AG09309 (cell line): ENCODE measurements around the gene ZNF324.

Experiments used
- DNase-seq: peaks from one replicate; pipeline ENCODE4 v3.0.0-alpha.2; 2010; ENCODE audit warnings: low read depth
- H3K4me3 ChIP-seq: 2 replicates; pipeline ENCODE4 v1.5.1; 2011; ENCODE audit warnings: mild to moderate bottlenecking, low read depth, low read length, moderate library complexity; ENCODE audit not compliant: control insufficient read depth
- TF ChIP-seq, protein P1 (sequence below): IDR thresholded peaks from 2 replicates; pipeline ENCODE4 v1.5.1; 2011; ENCODE audit warnings: mild to moderate bottlenecking, low read depth, low read length, inconsistent platforms; ENCODE audit not compliant: insufficient read depth, control insufficient read depth; ENCODE audit errors: missing control alignments

Gene ZNF324

DNA sequence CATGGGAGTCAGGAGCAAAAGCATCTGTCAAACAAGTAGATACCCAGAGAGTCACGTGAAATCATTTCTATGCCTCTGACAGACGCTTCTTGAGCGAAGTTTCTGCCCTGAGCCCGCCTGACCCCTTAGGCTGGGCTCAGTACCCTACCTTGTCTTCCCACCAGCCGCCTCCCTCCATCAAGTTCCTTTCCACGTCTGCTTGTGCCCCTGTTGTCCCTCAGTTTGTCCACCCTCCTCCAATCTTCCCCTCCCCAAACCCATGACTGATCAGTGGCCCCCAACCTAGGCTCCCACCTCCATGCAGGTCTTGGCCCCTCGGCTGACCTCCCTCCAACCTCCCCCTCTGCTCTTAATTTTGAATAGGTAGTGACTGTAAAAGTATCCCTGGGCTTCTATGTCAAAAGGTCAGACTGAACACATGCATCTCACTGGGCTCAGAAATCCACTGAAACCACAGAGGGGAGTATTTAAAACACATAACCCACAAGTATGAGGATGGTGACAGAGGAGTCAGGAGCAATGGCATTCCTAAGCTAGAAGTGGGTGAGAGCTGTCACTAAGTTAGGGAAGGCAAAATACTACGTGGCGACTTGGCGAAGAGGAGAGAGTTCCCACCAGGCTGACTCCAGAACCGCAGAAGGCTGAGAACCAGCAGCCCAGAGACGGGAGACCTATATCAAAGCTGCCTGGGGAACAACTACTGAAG, 7.6 kb downstream of the ZNF324 start:
- TF ChIP-seq, protein P1, sequence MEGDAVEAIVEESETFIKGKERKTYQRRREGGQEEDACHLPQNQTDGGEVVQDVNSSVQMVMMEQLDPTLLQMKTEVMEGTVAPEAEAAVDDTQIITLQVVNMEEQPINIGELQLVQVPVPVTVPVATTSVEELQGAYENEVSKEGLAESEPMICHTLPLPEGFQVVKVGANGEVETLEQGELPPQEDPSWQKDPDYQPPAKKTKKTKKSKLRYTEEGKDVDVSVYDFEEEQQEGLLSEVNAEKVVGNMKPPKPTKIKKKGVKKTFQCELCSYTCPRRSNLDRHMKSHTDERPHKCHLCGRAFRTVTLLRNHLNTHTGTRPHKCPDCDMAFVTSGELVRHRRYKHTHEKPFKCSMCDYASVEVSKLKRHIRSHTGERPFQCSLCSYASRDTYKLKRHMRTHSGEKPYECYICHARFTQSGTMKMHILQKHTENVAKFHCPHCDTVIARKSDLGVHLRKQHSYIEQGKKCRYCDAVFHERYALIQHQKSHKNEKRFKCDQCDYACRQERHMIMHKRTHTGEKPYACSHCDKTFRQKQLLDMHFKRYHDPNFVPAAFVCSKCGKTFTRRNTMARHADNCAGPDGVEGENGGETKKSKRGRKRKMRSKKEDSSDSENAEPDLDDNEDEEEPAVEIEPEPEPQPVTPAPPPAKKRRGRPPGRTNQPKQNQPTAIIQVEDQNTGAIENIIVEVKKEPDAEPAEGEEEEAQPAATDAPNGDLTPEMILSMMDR, result no peak
- H3K4me3 ChIP-seq, result no peak overlapping the region
- DNase-seq, result no peak

GRCh38 chr19:58474997-58475713, 8.3 kb downstream of the ZNF324 start:
- H3K4me3 ChIP-seq, result peak overlapping the region; percentile 71
- DNase-seq, result no peak

DNA sequence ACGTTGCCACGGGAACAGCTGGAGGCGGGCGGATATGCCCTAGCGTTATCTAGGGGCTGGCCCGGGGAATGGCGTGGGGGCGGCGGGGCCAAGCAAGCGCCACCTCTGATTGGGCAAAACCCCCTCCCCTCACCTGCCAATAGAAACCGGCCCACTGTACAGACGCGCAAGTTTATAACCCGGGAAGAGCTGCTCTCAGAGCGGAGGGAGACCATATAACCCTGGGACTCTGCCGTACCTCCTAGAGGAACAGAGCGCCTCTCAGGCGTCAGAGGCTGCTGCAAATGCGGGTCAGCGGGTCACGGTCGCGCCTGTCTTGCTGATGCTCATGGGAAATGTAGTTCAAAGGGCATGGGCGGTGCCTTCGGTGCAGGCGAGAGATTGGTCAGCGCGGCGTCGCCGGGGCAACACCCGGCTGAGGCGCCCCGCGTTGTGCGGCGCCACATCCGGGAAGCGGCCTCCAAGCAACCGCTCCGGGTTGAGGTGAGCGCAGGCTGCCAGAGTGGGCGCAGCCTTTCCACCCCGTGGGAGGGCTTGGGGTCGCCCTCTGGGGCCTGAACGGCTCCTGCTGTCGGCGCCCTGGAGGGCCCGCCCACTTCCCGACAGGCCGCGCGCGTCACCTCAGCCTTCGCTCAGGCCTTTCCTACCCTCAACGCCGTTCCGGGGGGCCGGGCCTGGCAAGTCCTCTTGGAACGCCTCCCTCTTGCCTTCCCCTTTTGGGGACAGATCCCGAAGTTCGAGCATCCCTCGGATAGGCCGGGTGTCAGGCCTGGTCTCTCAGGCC, 9.0 kb downstream of the ZNF324 start, which contains the start of gene ZNF446:
TSS of gene ZNF446 (plus strand) at position 639 of the 784 bp plus-strand sequence. CDS start 867 bp downstream, outside the sequence.
- TF ChIP-seq, protein P1, result no peak
- DNase-seq, result peak; percentile 84
- peak within 1 kb of the TSS; percentile 71 for H3K4me3 ChIP-seq

More at GRCh38 chr19:58474997-58475713, 8.3 kb downstream of the ZNF324 start:
- TF ChIP-seq, protein P1, result no peak

- TF ChIP-seq, protein P1, result no peak
- DNase-seq, result no peak
- H3K4me3 ChIP-seq, result peak overlapping the region; percentile 71
Measured at GRCh38 chr19:58476498-58477015, 9.7 kb downstream of the ZNF324 start.

- H3K4me3 ChIP-seq, result no peak overlapping the region; the same call in 1 of the 2 replicates
- TF ChIP-seq, protein P1, result no peak
- DNase-seq, result no peak
Measured at GRCh38 chr19:58477130-58477529, 10.2 kb downstream of the ZNF324 start.

DNA sequence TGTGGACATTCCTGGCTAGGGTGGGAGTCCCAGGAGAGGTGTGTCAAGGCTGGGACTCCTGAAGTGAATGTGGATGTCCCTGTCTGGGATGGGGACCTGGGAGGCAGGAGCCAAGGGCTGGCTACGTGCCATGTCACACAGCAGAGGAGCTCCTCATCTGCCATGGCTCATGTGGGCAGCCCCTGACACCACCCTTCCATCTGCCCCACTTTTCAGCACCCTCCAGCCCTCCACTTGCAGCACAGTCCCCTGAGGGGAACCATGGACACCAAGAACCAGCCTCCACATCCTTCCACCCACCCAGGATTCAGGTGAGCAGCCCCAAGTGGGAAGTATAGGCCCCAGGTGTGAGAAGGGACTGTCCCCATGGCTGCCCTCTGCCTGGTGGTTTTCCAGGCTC, 11.0 kb downstream of the ZNF324 start:
- DNase-seq, result no peak
- H3K4me3 ChIP-seq, result no peak overlapping the region
- TF ChIP-seq, protein P1, result no peak
